ENCODE results near the gene PPIP5K2.

The PPIP5K2 gene

GRCh38 chr5:103255691-103256090 lies 135.6 kb downstream of the PPIP5K2 start:
- no peak for DNase-seq

- DNase-seq = no peak
These were observed 136.1 kb downstream of the PPIP5K2 start for GRCh38 chr5:103256178-103256577.

- DNase-seq = peak; percentile 95
These were observed 138.4 kb downstream of the PPIP5K2 start, which contains the start of gene MACIR for GRCh38 chr5:103258368-103258956. Gene MACIR, plus strand, starts transcription at chr5:103258763. Its CDS starts 17,157 bp downstream, at chr5:103275920.

- DNase-seq = peak; percentile 81
These were observed 139.0 kb downstream of the PPIP5K2 start for GRCh38 chr5:103258957-103259704.

GRCh38 chr5:103259705-103260355 lies 139.7 kb downstream of the PPIP5K2 start:
- peak; percentile 59 for DNase-seq

GRCh38 chr5:103260951-103261350 lies 140.8 kb downstream of the PPIP5K2 start:
- no peak for DNase-seq
